ENCODE data around the gene RTP5. TPM values are rescaled to one million over a fixed set of nuclear protein-coding genes. Genes with fewer than 3 reads are reported as not detected.

RTP5 gene
- total RNA-seq, 8 experiments from 2014 or later, result 0.07 to 1.5 (median 0.42) TPM

DNA sequence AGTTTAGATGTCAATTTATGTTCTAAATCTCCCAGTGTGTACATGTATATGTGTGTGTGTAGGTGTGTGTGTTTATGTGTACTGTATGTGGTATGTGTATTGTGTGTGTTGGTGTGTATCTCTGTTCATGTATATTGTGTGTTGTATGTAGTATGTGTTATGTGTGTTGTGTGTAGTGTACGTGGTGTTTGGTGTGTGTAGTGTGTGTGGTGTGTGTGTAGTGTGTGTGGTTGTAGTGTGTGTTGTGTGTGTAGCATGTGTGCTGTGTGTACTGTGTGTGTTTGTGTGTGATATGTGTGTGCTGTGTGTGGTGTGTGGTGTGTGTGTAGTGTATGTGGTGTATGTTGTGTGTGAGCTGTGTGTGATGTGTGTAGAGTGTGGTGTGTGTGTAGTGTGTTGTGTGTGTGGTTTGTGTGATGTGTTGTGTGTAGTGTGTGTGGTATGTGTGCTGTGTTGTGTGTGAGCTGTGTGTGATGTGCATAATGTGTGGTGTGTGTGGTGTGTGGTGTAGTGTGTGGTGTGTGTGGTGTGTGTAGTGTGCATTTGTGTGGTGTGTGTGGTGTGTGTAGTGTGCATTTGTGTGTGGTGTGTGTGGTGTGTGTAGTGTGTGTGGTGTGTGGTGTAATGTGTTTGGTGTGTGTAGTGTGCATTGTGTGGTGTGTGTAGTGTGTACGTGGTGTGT lies 5.2 kb upstream of the RTP5 start:
- in situ Hi-C loops (cut with MboI; ENCODE audit: low pct_unique_long_range_greater_than_20kb in 2 of 9, low sequenced_read_pairs in 9 of 9, unreplicated experiment in 9 of 9), result no loop called here
- WGBS, 10 experiments, result 50 to 100% (median 90%) methylated on average over 1 to 2 of the region's 2 CpGs; no CpG with 5 or more reads in 4 of the 10 experiments
- H3K27ac ChIP-seq, result no peak overlapping the region
- no peak overlapping the region for H3K4me3 ChIP-seq
- ATAC-seq (replicated peaks in 6 of 8), result no peak
- H3K4me1 ChIP-seq (replicated peaks in 1 of 2), result peaks cover 32 to 42% of the 10 kb centered on the region in 2 donors

DNA sequence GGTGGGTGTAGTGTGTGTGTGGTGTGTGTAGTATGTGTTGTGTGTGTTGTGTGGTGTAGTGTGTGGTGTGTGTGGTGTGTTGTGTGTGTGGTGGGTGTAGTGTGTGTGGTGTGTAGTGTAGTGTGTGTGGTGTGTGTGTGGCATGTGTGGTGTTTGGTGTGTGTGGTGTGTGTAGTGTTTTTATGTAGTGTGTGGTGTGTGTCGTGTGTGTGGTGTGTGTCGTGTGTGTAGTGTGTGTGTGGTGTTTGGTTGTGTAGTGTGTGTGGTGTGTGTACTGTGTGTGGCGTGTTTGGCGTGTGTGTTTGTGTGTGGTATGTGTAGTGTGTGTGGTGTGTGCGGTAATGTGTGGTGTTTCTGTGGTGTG lies 4.7 kb upstream of the RTP5 start:
- in situ Hi-C loops (cut with MboI; ENCODE audit: low pct_unique_long_range_greater_than_20kb in 2 of 9, low sequenced_read_pairs in 9 of 9, unreplicated experiment in 9 of 9), result no loop called here
- Histone ChIP-seq H3K4me3 (no peak overlapping the region), H3K27ac (no peak overlapping the region), H3K4me1 (replicated peaks in 1 of 2) (peaks cover 32 to 42% of the 10 kb centered on the region in 2 donors)
- 52 to 100% (median 100%) methylated on average over 1 to 5 of the region's 5 CpGs; no CpG with 5 or more reads in 5 of the 10 experiments for WGBS, 10 experiments
- no peak for ATAC-seq (replicated peaks in 6 of 8)

GRCh38 chr2:241865416-241865956 lies 4.0 kb upstream of the RTP5 start:
- no peak for ATAC-seq (replicated peaks in 6 of 8)
- in situ Hi-C loops (cut with MboI; ENCODE audit: low pct_unique_long_range_greater_than_20kb in 2 of 9, low sequenced_read_pairs in 9 of 9, unreplicated experiment in 9 of 9), result no loop called here
- peaks cover 32 to 43% of the 10 kb centered on the region in 2 donors for H3K4me1 ChIP-seq (replicated peaks in 1 of 2)

GRCh38 chr2:241865957-241866789 lies 3.4 kb upstream of the RTP5 start:
- Histone ChIP-seq H3K4me3 (peak overlapping the region in 1 of 5 donors; percentile 12), H3K4me1 (replicated peaks in 1 of 2) (peaks cover 35 to 47% of the 10 kb centered on the region in 2 donors), H3K27ac (peak overlapping the region in 1 of 2 donors; percentile 12)
- 0 to 44% (median 14%) methylated on average over 1 to 5 of the region's 31 CpGs; no CpG with 5 or more reads in 5 of the 10 experiments for WGBS, 10 experiments
- peak in 7 of 8 experiments; percentile 26 to 66 (median 61) for ATAC-seq (replicated peaks in 6 of 8)
- in situ Hi-C loops (cut with MboI; ENCODE audit: low pct_unique_long_range_greater_than_20kb in 2 of 9, low sequenced_read_pairs in 9 of 9, unreplicated experiment in 9 of 9), result no loop called here

More at GRCh38 chr2:241865416-241865956, 4.0 kb upstream of the RTP5 start:
- Histone ChIP-seq H3K27ac (no peak overlapping the region), H3K4me3 (no peak overlapping the region)
- 33 to 100% (median 71%) methylated on average over 1 to 3 of the region's 3 CpGs; no CpG with 5 or more reads in 2 of the 10 experiments for WGBS, 10 experiments

- Histone ChIP-seq H3K4me3 (peak overlapping the region in 1 of 5 donors; percentile 12), H3K27ac (peak overlapping the region in 1 of 2 donors; percentile 12), H3K4me1 (replicated peaks in 1 of 2) (peaks cover 39 to 55% of the 10 kb centered on the region in 2 donors)
- 27 to 91% (median 55%) methylated on average over 2 to 11 of the region's 33 CpGs; no CpG with 5 or more reads in 6 of the 10 experiments for WGBS, 10 experiments
- in situ Hi-C loops (cut with MboI; ENCODE audit: low pct_unique_long_range_greater_than_20kb in 2 of 9, low sequenced_read_pairs in 9 of 9, unreplicated experiment in 9 of 9), result no loop called here
- ATAC-seq (replicated peaks in 6 of 8), result peak in 2 of 8 experiments; percentile 9 to 12
Observed at GRCh38 chr2:241866790-241867645, 2.5 kb upstream of the RTP5 start.

DNA sequence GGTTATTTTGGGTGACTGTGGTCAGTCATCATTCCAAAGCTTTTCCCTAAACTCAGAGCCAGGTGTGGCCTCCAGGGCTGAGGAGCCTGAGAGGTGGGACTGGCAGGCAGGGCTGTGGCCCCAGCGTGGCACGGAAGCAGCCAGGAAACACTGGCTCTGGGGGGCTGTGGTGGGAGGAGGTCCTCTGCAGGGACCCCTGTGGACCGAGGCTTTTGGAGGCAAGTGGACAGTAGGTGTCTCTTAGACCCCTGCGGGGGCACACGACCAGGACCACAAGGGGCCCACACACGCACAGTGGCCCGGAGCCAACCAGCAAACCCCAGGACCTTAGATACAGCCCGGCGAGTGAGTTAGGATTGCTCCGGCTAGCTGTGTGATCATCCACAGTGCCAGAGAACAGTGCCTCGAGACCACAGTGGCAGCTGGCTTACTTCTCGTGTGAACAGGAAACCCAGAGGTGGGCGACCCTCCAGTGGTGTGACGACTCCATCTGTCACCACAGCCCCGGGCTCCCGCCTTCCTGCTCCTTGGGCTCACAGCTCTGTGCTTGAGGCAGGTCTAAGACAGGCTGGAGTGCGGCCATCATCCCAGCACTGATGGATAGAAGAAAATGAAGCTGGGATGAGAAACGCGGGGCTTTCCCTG lies 1.6 kb upstream of the RTP5 start:
- in situ Hi-C loops (cut with MboI; ENCODE audit: low pct_unique_long_range_greater_than_20kb in 2 of 9, low sequenced_read_pairs in 9 of 9, unreplicated experiment in 9 of 9), result no loop called here
- 33 to 67% (median 58%) methylated on average over 2 to 6 of the region's 19 CpGs; no CpG with 5 or more reads in 6 of the 10 experiments for WGBS, 10 experiments
- H3K4me1 ChIP-seq (replicated peaks in 1 of 2), result peaks cover 39 to 55% of the 10 kb centered on the region in 2 donors
- no peak overlapping the region for H3K27ac ChIP-seq
- ATAC-seq (replicated peaks in 6 of 8), result peak in 5 of 8 experiments; percentile 4 to 24 (median 13)
- no peak overlapping the region for H3K4me3 ChIP-seq

DNA sequence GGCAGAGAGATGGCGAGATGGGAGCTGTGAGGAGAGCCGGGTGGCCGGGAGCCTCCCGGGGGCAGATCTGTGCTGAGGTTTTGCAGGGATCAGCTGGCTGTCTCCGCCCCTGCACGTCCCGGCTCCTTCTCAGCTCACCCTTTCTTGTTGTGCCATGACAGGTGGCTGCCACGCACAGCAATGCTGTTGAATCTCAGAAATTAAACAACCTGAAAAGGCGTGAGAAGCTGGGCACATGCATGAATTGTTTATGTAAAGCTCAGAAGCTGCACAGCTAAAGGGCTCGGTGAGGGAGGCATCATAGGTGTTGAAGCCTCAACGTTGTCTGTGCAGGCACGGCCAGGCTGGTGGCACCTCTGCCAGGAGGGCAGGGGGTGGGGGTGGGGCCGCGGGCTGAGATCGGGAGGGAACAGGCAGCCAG lies 858 bp upstream of the RTP5 start:
- WGBS, 10 experiments, result 0 to 100% (median 32%) methylated on average over 1 to 5 of the region's 15 CpGs; no CpG with 5 or more reads in 6 of the 10 experiments

DNA sequence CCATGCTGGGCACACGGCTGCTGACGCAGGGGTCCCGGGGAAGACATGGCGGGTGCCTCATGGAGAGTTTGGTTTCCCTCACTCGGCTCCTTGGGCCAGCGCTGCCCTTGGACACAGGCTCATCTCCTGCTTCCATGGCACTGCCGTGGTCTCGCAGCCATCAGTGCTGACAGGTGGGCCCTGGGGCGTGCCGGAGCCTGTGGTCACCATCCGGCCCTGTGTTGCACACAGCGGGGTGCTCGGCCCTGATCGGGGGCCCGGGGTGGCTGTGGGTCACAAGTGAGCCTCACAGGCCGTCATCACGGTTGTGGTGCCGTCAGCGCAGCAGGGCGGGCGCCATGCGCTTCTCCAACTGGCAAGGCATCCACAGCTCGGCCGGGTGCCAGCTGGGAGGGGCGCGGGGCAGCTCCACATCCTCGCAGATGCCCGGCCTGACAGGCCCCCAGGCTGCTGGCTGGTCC lies 582 bp downstream of the RTP5 start:
- ATAC-seq (replicated peaks in 6 of 8), result no peak
- no peak overlapping the region for H3K27ac ChIP-seq
- no peak overlapping the region for H3K4me3 ChIP-seq
- 89 to 100% methylated on average over 4 to 5 of the region's 28 CpGs; no CpG with 5 or more reads in 8 of the 10 experiments for WGBS, 10 experiments
- in situ Hi-C loops (cut with MboI; ENCODE audit: low pct_unique_long_range_greater_than_20kb in 2 of 9, low sequenced_read_pairs in 9 of 9, unreplicated experiment in 9 of 9), result no loop called here
- H3K4me1 ChIP-seq (replicated peaks in 1 of 2), result peaks cover 39 to 55% of the 10 kb centered on the region in 2 donors

More for the DNA sequence above, 858 bp upstream of the RTP5 start:
- in situ Hi-C loops (cut with MboI; ENCODE audit: low pct_unique_long_range_greater_than_20kb in 2 of 9, low sequenced_read_pairs in 9 of 9, unreplicated experiment in 9 of 9), result no loop called here
- Histone ChIP-seq H3K4me3 (no peak overlapping the region), H3K27ac (no peak overlapping the region), H3K4me1 (replicated peaks in 1 of 2) (peaks cover 39 to 55% of the 10 kb centered on the region in 2 donors)
- peak in 6 of 8 experiments; percentile 10 to 63 (median 30) for ATAC-seq (replicated peaks in 6 of 8)

GRCh38 chr2:241870611-241871537 lies 1.3 kb downstream of the RTP5 start:
- in situ Hi-C loops (cut with MboI; ENCODE audit: low pct_unique_long_range_greater_than_20kb in 2 of 9, low sequenced_read_pairs in 9 of 9, unreplicated experiment in 9 of 9), result no loop called here
- ATAC-seq (replicated peaks in 6 of 8), result peak in 5 of 8 experiments; percentile 3 to 23 (median 13)
- 60 to 75% (median 70%) methylated on average over 3 to 7 of the region's 28 CpGs; no CpG with 5 or more reads in 7 of the 10 experiments for WGBS, 10 experiments
- Histone ChIP-seq H3K4me1 (replicated peaks in 1 of 2) (peaks cover 39 to 53% of the 10 kb centered on the region in 2 donors), H3K4me3 (no peak overlapping the region), H3K27ac (peak overlapping the region in 1 of 2 donors; percentile 21)

DNA sequence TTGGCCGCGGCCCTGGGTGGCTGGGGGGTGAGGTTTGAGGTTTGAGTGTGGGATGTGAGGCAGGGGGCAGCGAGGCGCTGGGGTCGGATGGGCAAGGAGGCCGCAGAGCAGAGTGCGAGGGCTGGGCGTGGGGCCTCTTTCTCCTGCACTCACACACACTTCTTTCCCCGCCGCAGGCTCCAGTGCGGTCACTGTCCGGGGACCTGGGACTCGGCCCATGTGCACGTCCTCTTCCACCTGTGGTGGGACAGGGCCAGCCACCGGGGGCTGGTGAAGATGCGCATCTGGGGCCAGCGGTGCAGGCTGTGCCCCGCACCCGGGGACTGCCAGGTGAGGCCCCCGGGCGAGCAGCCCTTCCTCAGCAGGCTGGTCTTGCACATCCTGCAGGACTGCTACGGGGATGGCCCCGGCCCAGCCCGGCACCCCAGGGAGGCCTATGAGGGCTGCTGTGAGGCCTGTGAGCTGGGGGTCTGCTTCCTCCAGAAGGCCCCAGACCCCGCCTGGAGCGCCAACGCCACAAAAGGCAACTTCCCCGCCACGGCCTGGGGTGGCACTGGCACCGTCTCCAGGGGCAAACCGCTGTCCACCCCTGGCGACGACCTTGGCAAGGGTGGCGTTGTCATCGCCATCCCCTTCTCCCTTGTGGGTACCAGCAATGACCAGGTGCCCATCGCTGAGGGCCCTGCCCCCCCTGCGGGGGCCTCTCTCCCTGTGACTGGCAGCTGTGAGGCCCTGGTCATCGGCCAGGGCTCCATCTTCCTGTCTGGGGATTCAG lies 2.2 kb downstream of the RTP5 start:
- in situ Hi-C loops (cut with MboI; ENCODE audit: low pct_unique_long_range_greater_than_20kb in 2 of 9, low sequenced_read_pairs in 9 of 9, unreplicated experiment in 9 of 9), result no loop called here
- H3K27ac ChIP-seq, result peak overlapping the region in 1 of 2 donors; percentile 21
- WGBS, 10 experiments, result 70 to 87% (median 83%) methylated on average over 2 to 5 of the region's 38 CpGs; no CpG with 5 or more reads in 7 of the 10 experiments
- peaks cover 34 to 45% of the 10 kb centered on the region in 2 donors for H3K4me1 ChIP-seq (replicated peaks in 1 of 2)
- ATAC-seq (replicated peaks in 6 of 8), result no peak
- no peak overlapping the region for H3K4me3 ChIP-seq

Data from motor neuron (in vitro differentiated cells).